A673 (cell line): ENCODE data around the gene KCNE4. TPM values are rescaled to one million over a fixed set of nuclear protein-coding genes. Genes with fewer than 3 reads are reported as not detected.

Experiments
- BruUV-seq: library from RNA; stranded (reverse); fragments of 400-500 nt; replicated peaks from 2 replicates; lab custom pipeline; 2021; lab: Mats Ljungman, UMichigan
- CTCF ChIA-PET: fragments of 300-600 bp; sonication (Branson Sonifier 250); formaldehyde crosslinking; loops from one replicate; lab custom pipeline; 2022; ENCODE audit warnings: antibody characterized with exemption; lab: Charles Lee
- POLR2A ChIA-PET: fragments of 300-600 bp; sonication (Branson Sonifier 250); formaldehyde crosslinking; loops from one replicate; lab custom pipeline; 2022; ENCODE audit warnings: antibody characterized with exemption; ENCODE audit not compliant: low non-redundant PET; lab: Charles Lee
- DNase-seq: peaks from one replicate; pipeline ENCODE4 v3.0.0-alpha.2; 2015; ENCODE audit warnings: low spot score
- H3K27ac ChIP-seq: fragments of 200-600 bp; sonication (generic); 2 replicates; pipeline ENCODE4 v1.5.1; 2016; ENCODE audit warnings: mixed run types, low read depth, mild to moderate bottlenecking, mixed read lengths, antibody characterized with exemption, low read length; ENCODE audit not compliant: poor library complexity, severe bottlenecking
- H3K27me3 ChIP-seq: fragments of 200-600 bp; sonication (generic); replicated peaks from 2 replicates; pipeline ENCODE4 v1.6.1; 2017; ENCODE audit warnings: mixed run types, low read depth, mild to moderate bottlenecking, mixed read lengths, antibody characterized with exemption, low read length; ENCODE audit not compliant: insufficient read depth, poor library complexity
- H3K36me3 ChIP-seq: fragments of 200-600 bp; sonication (generic); 2 replicates; pipeline ENCODE4 v1.6.1; 2016; ENCODE audit warnings: mixed run types, mild to moderate bottlenecking, mixed read lengths, antibody characterized with exemption, low read length; ENCODE audit not compliant: insufficient read depth, poor library complexity, severe bottlenecking
- H3K4me1 ChIP-seq: fragments of 200-600 bp; sonication (generic); 2 replicates; pipeline ENCODE4 v1.6.1; 2017; ENCODE audit warnings: mixed run types, mild to moderate bottlenecking, mixed read lengths, antibody characterized with exemption, low read length; ENCODE audit not compliant: insufficient read depth, poor library complexity, severe bottlenecking
- H3K4me3 ChIP-seq: fragments of 200-600 bp; sonication (generic); 2 replicates; pipeline ENCODE4 v1.5.1; 2016; ENCODE audit warnings: low read depth, mixed run types, mild to moderate bottlenecking, mixed read lengths, low read length; ENCODE audit not compliant: poor library complexity, severe bottlenecking
- H3K9me3 ChIP-seq: fragments of 200-600 bp; sonication (generic); 2 replicates; pipeline ENCODE4 v1.6.1; 2016; ENCODE audit warnings: mixed run types, low read depth, mild to moderate bottlenecking, mixed read lengths, antibody characterized with exemption, low read length; ENCODE audit not compliant: poor library complexity, severe bottlenecking
- CTCF ChIP-seq: fragments of 300-800, 200-600 bp; sonication (generic); conservative IDR thresholded peaks from 2 replicates; pipeline ENCODE4 v1.5.1; 2017; ENCODE audit warnings: low read depth, mild to moderate bottlenecking, antibody characterized with exemption, low read length, moderate library complexity, mixed read lengths
- EZH2 ChIP-seq: fragments of 200-600 bp; sonication (generic); IDR thresholded peaks from 2 replicates; pipeline ENCODE4 v1.6.1; 2017; ENCODE audit warnings: borderline replicate concordance, low read depth, mild to moderate bottlenecking, mixed read lengths, antibody characterized with exemption, low read length; ENCODE audit not compliant: poor library complexity, severe bottlenecking
- intact Hi-C: fragments of 100-400 bp; cut with micrococcal nuclease; formaldehyde crosslinking; loops from one replicate; pipeline ENCODE4 v1.10.0; 2022; ENCODE audit not compliant: unreplicated experiment
- total RNA-seq: library from RNA; stranded (reverse); gene quantifications from 2 replicates; pipeline ENCODE4 v1.2.3, GENCODE V29; 2021

KCNE4 gene
- total RNA-seq, 1 experiment from 2014 or later, result 82.5 TPM

DNA sequence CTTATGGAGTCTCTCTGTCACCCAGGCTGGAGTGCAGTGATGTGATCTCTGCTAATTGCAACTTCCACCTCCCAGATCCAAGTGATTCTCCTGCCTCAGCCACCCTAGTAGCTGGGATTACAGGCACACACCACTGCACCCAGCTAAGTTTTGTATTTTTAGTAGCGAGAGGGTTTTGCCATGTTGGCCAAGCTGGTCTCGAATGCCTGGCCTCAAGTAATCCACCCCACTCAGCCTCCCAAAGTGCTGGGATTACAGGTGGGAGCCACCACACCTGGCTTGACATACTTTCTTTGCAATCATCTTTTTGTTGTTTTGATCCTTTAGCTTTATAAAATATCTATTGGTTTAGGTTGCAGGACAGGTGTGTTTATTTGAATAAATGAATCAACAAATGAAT, 9.7 kb upstream of the KCNE4 start:
- BruUV-seq, result TSS peak; percentile 92
- Histone ChIP-seq H3K9me3 (no peaks in the 10 kb centered on the region), H3K27me3 (no peaks in the 10 kb centered on the region), H3K27ac (peak overlapping the region; percentile 95), H3K4me3 (no peak overlapping the region), H3K4me1 (peaks cover 68% of the 10 kb centered on the region), H3K36me3 (no peaks in the 10 kb centered on the region)
- POLR2A ChIA-PET, result interaction anchor here (0.6 to 0.7 kb wide), 2 partner anchors 9 to 101 kb away, joined by 3 read pairs; no protein-coding TSS in a partner anchor
- intact Hi-C loops, result loop anchor here (10.0 kb wide), 1 partner anchor 683 kb away; no protein-coding TSS in a partner anchor
- peak; percentile 67 for DNase-seq
- CTCF ChIA-PET, result no interaction called here
- no peak for TF ChIP-seq CTCF
- TF ChIP-seq EZH2, result no peak

DNA sequence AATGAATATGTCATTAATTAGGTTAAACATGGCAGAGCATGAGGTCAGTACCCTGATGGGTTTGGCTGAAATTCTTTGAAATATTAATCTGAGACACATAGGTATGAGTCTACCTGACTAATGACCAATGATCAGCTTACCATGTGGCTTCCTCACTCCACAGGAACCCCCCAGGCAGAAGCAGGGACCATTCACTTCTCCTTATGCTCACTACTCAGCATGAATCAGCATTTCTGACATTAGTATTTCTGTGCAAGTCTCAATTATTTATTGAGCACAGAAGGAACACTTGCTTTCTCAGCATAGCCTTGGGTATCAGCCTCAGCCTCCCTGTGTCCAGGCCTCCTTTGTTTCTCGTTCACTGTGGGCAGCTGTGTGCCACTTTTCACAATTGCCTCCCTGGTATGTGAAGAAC, 9.3 kb upstream of the KCNE4 start:
- Histone ChIP-seq H3K4me1 (peaks cover 68% of the 10 kb centered on the region), H3K9me3 (no peaks in the 10 kb centered on the region), H3K4me3 (no peak overlapping the region), H3K27me3 (no peaks in the 10 kb centered on the region), H3K27ac (peak overlapping the region; percentile 95), H3K36me3 (no peaks in the 10 kb centered on the region)
- BruUV-seq, result no TSS peak
- CTCF ChIA-PET, result interaction anchor here (1.1 kb wide), 1 partner anchor 71 kb away, joined by 6 read pairs; no protein-coding TSS in a partner anchor
- intact Hi-C loops, result loop anchor here (10.0 kb wide), 1 partner anchor 682 kb away; no protein-coding TSS in a partner anchor
- POLR2A ChIA-PET, result interaction anchor here (0.6 to 0.7 kb wide), 5 partner anchors 8 to 679 kb away, joined by 3 to 4 read pairs (median 3); no protein-coding TSS in a partner anchor
- DNase-seq, result peak; percentile 64
- TF ChIP-seq CTCF (no peak), EZH2 (no peak)

DNA sequence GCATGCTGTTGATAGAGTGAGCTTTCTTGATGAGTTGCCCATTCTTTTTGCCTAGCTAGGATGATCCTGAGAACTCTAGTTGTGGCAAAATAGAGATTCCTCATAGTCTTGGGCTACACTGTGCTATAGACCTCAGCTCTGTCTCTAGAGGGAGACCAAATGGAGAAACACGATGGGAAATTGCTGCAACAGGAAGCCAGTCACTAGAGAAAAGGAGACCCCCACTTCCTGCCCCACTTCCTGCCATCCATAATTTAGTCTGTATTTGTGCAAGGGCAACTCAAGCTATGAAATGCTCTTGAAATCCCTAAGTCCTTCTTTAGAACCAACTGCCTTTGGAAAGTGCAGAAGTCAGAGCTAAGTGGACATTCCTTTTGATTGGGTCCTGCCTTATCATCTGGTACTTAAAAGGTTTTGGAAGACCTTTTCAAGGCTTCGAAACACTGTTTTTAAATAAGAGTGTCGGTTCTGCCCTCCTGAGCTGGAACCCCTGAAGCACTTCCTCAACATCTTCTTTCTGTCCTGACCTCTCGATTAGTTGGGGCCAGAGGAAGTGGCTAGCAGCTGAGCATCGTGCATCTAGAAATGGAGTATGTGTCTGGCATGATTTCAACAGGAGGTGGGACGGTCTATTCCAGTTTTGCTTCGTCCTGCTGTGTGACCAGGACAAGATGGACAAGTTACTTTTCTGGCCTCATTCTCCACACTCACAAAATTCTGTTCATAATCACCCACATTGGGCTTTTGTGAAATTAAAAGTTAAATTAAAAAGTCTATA, 8.6 kb upstream of the KCNE4 start:
- TF ChIP-seq EZH2 (no peak), CTCF (0 out of 2 replicates have a peak, but pooled peaks have one; percentile 15)
- CTCF ChIA-PET, result interaction anchor here (1.1 kb wide), 1 partner anchor 71 kb away, joined by 6 read pairs; no protein-coding TSS in a partner anchor
- no peak overlapping the region for H3K4me3 ChIP-seq
- H3K4me1 ChIP-seq, result peaks cover 71% of the 10 kb centered on the region
- H3K36me3 ChIP-seq, result no peaks in the 10 kb centered on the region
- no peaks in the 10 kb centered on the region for H3K27me3 ChIP-seq
- peak; percentile 92 for DNase-seq
- peak overlapping the region; percentile 95 for H3K27ac ChIP-seq
- no TSS peak for BruUV-seq
- intact Hi-C loops, result loop anchor here (10.0 kb wide), 1 partner anchor 681 kb away; no protein-coding TSS in a partner anchor
- no peaks in the 10 kb centered on the region for H3K9me3 ChIP-seq
- POLR2A ChIA-PET, result interaction anchor here (0.6 to 0.7 kb wide), 5 partner anchors 14 to 704 kb away, joined by 3 to 4 read pairs (median 3); no protein-coding TSS in a partner anchor
